ENCODE measurements around the gene MYH10. TPM values are rescaled to one million over a fixed set of nuclear protein-coding genes. Genes with fewer than 3 reads are reported as not detected.

The MYH10 gene
- total RNA-seq, 1 experiment from 2014 or later, result 251 TPM

- Histone ChIP-seq H3K23me2 (ENCODE audit: insufficient read length, low read depth, low read length, poor library complexity, severe bottlenecking) (peaks cover 11% of the 10 kb centered on the region), H3K23ac (ENCODE audit: insufficient read length, low read depth, low read length) (no peak overlapping the region), H2AK5ac (ENCODE audit: insufficient read length, low read length) (no peak overlapping the region), H4K5ac (ENCODE audit: insufficient read length, low read depth, low read length) (no peak overlapping the region), H2BK5ac (ENCODE audit: insufficient read length, low read length) (no peak overlapping the region), H2BK12ac (ENCODE audit: insufficient read length, low read depth, low read length) (no peak overlapping the region), H2AFZ (ENCODE audit: low read length) (no peak overlapping the region), H3K79me1 (ENCODE audit: insufficient read depth, low read depth, low read length, poor library complexity, severe bottlenecking) (peaks cover 6% of the 10 kb centered on the region), H3K4me1 (ENCODE audit: insufficient read depth, low read length) (no peaks in the 10 kb centered on the region), H2BK15ac (ENCODE audit: low read depth, low read length) (no peak overlapping the region), H3K56ac (ENCODE audit: insufficient read length, low read depth, low read length) (no peak overlapping the region), H3K4ac (ENCODE audit: low read depth, low read length) (no peak overlapping the region), H3K27ac (ENCODE audit: insufficient read length, low read depth, low read length) (peak overlapping the region; percentile 28), H3K79me2 (ENCODE audit: insufficient read depth, low read length) (peaks cover 6% of the 10 kb centered on the region; the same call in 1 of the 2 replicates), H3K4me2 (ENCODE audit: insufficient read depth, insufficient read length, low read length) (peak overlapping the region; percentile 98), H3K14ac (ENCODE audit: insufficient read depth, low read length) (peak overlapping the region; percentile 5; the same call in 1 of the 2 replicates), H4K20me1 (ENCODE audit: control insufficient read depth, insufficient read depth, insufficient read length) (no peaks in the 10 kb centered on the region), H3K18ac (ENCODE audit: insufficient read length, low read depth, low read length) (peak overlapping the region; percentile 72), H3K9me3 (ENCODE audit: control insufficient read depth, low read depth, low read length) (no peaks in the 10 kb centered on the region), H2BK20ac (ENCODE audit: low read depth, low read length, poor library complexity, severe bottlenecking) (no peak overlapping the region), H3K27me3 (ENCODE audit: insufficient read depth, low read length) (no peaks in the 10 kb centered on the region), H3T11ph (ENCODE audit: low read length) (no peak overlapping the region), H4K91ac (ENCODE audit: insufficient read length, low read depth, low read length) (no peak overlapping the region), H3K9ac (ENCODE audit: extremely low read depth, insufficient read length, low read length) (peak overlapping the region; percentile 23), H4K8ac (replicated peaks; ENCODE audit: insufficient read length, low read depth, low read length) (no peak overlapping the region), H2BK120ac (ENCODE audit: low read depth, low read length, poor library complexity, severe bottlenecking) (no peak overlapping the region)
- Mint-ChIP-seq H3K27ac (peak overlapping the region; percentile 91 to 94 (median 92)), H3K9me3 (no peaks in the 10 kb centered on the region), H3K36me3 (ENCODE audit: insufficient read depth in 1 of 3, low read depth in 3 of 3) (peaks cover 5 to 14% (median 9%) of the 10 kb centered on the region in 3 experiments; a peak in 6 of 7 replicates), H3K27me3 (ENCODE audit: low read depth) (no peaks in the 10 kb centered on the region), H3K4me1 (peaks cover 12 to 13% of the 10 kb centered on the region in 2 experiments), H3K4me3 (peak overlapping the region; percentile 93 to 97)
- no peak for TF ChIP-seq CTCF (conservative IDR thresholded peaks at IDR 0.05)
- no CpG with 5 or more reads among the region's 43 CpGs for WGBS (ENCODE audit: extremely low coverage, insufficient read length, low lambda C conversion rate)
- DNase-seq, result peak; percentile 79
These were observed 194.2 kb downstream of the MYH10 start for GRCh38 chr17:8436169-8436843.
